ENCODE measurements around the gene UGT1A5.

DNA sequence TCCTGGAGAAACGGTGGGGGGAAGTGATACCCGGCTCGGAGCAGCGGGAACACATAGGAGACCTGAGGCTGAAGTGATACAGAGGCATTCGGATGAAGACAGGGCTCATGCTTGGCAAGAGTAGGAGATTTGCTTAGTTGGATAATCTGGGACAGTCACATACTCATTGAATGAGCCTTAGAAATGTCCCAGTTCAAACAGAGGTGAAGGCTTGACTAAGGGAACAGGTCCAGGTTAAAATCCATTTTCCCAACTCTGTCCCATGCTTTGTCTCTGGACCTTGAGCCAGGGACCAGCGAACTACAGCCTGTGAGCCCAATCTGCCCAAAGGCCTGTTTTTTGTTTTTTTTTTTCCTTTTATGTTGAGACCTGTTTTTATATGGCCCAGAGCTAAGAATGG, 18.7 kb upstream of the UGT1A5 start:
- TF ChIP-seq, protein P1, sequence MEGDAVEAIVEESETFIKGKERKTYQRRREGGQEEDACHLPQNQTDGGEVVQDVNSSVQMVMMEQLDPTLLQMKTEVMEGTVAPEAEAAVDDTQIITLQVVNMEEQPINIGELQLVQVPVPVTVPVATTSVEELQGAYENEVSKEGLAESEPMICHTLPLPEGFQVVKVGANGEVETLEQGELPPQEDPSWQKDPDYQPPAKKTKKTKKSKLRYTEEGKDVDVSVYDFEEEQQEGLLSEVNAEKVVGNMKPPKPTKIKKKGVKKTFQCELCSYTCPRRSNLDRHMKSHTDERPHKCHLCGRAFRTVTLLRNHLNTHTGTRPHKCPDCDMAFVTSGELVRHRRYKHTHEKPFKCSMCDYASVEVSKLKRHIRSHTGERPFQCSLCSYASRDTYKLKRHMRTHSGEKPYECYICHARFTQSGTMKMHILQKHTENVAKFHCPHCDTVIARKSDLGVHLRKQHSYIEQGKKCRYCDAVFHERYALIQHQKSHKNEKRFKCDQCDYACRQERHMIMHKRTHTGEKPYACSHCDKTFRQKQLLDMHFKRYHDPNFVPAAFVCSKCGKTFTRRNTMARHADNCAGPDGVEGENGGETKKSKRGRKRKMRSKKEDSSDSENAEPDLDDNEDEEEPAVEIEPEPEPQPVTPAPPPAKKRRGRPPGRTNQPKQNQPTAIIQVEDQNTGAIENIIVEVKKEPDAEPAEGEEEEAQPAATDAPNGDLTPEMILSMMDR (optimal IDR thresholded peaks at IDR 0.05 in 1 of 3, IDR thresholded peaks at IDR 0.05 in 1 of 3, conservative IDR thresholded peaks at IDR 0.05 in 1 of 3; ENCODE audit: extremely low read depth in 1 of 3, insufficient read depth in 2 of 3, low read length in 3 of 3) = no peak
- no peak for TF ChIP-seq EZH2 (IDR thresholded peaks at IDR 0.05; ENCODE audit: low read length)

All from keratinocyte (primary cell).